ENCODE data around the gene WNT7B. TPM values are rescaled to one million over a fixed set of nuclear protein-coding genes. Genes with fewer than 3 reads are reported as not detected.
A peak's percentile ranks its signal among the peaks of the same experiment; 100 is the strongest.
"Not testable (repeated sequence)": the region's sequence is repeated elsewhere in the genome, so short reads cannot be mapped to it uniquely, and the experiment has no call there.

WNT7B gene
- total RNA-seq, 1 experiment from 2014 or later, result 66.9 TPM

DNA sequence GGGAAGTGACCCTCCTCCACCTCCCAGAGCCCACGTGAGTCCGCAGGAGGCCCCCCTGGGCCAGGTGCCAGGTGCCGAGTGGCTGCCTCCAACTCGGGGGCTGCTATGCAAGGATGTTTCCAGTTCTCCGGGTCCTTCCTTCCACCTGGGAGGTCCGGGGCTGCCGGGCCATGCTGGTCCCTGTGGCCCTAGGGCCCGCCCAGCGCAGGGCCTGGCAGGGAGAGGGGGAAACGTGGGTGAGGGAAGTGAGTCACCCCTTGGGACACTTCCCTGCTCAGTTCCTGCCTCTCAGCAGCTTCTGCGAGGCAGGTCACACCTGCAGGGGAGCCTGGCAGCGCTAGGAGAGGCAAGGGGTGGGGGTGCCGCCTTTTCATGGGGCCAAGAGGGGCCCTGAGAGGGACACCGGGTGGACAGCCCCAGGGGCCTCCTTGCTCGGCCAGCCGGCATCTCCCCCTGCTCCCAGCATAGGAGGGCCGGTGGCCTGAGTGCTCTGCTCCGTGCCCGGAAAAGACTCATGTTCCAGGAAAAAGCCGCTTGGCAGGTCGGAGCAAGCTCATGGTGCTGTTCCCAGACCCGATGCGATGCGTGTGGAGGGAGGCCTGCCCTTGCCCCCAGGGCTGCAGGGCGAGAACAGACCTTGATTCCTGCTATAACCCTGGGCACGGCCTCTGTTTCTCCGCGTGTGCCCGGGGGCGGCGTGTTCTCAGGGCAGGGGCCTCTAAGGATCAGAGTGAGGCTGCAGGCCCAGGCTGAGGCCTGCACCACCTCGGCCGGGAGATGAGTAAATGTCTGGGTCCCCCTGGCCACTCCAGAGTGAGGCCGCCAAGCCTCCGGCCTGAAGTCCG lies 30.3 kb upstream of the WNT7B start:
- BruUV-seq (replicated peaks), result TSS peak; percentile 66

DNA sequence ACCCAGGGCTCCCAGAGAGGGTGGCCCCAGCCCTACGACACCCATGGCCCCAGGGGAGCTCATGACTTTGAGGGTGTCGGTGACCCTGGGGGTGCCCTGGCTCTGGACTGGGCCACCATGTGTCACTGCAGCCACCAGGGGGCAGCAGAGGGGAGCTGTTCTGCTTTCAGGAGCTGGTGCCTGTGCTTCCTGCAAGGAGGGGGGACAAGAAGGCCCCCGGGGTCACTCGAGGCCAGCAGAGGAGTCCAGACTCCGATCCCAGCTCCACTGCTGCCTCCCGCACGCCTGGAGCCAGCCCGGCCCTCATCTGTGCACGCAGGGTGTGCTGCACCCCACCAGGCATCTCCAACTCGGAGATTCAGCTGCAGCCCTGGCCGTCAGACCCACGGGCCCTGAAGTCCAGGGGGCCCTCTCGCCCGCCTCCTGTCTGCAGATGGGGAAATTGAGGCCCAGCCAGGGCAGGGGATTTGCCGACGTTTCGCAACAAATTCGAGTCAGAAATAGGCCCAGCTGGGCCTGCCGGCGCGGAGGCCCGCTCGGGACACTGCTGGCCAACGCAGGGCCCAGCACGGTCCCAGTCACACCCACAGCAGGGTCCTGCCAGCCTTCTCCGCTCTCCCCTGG lies 29.5 kb upstream of the WNT7B start:
- ChIA-PET POLR2A (ENCODE audit: unreplicated experiment) (interaction anchor here (0.5 to 1.1 kb wide), 5 partner anchors 9 to 103 kb away, joined by 3 to 21 read pairs (median 3); no protein-coding TSS in a partner anchor), CTCF (interaction anchor here (0.6 to 2.5 kb wide), 13 partner anchors 9 to 429 kb away, joined by 3 to 32 read pairs (median 4); partner anchors contain the start of gene GTSE1)
- peak overlapping the region; percentile 73 for H3K27ac ChIP-seq
- intact Hi-C loops (cut with micrococcal nuclease; ENCODE audit: unreplicated experiment), result loop anchor here (1.0 to 2.0 kb wide), 3 partner anchors 30 to 110 kb away; no protein-coding TSS in a partner anchor
- no peaks in the 10 kb centered on the region for H3K9me2 ChIP-seq (ENCODE audit: insufficient read depth)
- 0 out of 2 replicates have a peak, but pooled peaks cover 4% of the 10 kb centered on the region for H3K9me3 ChIP-seq (ENCODE audit: insufficient read depth, low read depth)
- TF ChIP-seq, protein P1, sequence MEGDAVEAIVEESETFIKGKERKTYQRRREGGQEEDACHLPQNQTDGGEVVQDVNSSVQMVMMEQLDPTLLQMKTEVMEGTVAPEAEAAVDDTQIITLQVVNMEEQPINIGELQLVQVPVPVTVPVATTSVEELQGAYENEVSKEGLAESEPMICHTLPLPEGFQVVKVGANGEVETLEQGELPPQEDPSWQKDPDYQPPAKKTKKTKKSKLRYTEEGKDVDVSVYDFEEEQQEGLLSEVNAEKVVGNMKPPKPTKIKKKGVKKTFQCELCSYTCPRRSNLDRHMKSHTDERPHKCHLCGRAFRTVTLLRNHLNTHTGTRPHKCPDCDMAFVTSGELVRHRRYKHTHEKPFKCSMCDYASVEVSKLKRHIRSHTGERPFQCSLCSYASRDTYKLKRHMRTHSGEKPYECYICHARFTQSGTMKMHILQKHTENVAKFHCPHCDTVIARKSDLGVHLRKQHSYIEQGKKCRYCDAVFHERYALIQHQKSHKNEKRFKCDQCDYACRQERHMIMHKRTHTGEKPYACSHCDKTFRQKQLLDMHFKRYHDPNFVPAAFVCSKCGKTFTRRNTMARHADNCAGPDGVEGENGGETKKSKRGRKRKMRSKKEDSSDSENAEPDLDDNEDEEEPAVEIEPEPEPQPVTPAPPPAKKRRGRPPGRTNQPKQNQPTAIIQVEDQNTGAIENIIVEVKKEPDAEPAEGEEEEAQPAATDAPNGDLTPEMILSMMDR (conservative IDR thresholded peaks at IDR 0.05), result peak; percentile 98
- no peak for TF ChIP-seq EZH2 (IDR thresholded peaks at IDR 0.05; ENCODE audit: low read depth)
- H3K79me2 ChIP-seq (ENCODE audit: low read depth), result no peaks in the 10 kb centered on the region
- peak overlapping the region; percentile 61 for H3K4me3 ChIP-seq
- peak; percentile 77 to 90 for DNase-seq
- TSS peak; percentile 43 for BruUV-seq (replicated peaks)
- H3F3A ChIP-seq (ENCODE audit: insufficient read depth, low read depth), result peaks cover 28% of the 10 kb centered on the region; the same call in 1 of the 2 replicates
- no peaks in the 10 kb centered on the region for H3K36me3 ChIP-seq (ENCODE audit: low read depth)
- peak overlapping the region; percentile 80 for H2AFZ ChIP-seq
- no peaks in the 10 kb centered on the region for H3K27me3 ChIP-seq (ENCODE audit: insufficient read depth, low read depth)
- H3K4me1 ChIP-seq (replicated peaks; ENCODE audit: insufficient read depth), result peaks cover 26% of the 10 kb centered on the region
- peak overlapping the region; percentile 100 for H3K4me2 ChIP-seq
- H4K20me1 ChIP-seq (ENCODE audit: insufficient read depth), result no peaks in the 10 kb centered on the region

More for the DNA sequence above, 30.3 kb upstream of the WNT7B start:
- Histone ChIP-seq H3K36me3 (ENCODE audit: low read depth) (no peaks in the 10 kb centered on the region), H3K27me3 (ENCODE audit: insufficient read depth, low read depth) (no peaks in the 10 kb centered on the region), H3K4me2 (peak overlapping the region; percentile 100), H3K4me1 (replicated peaks; ENCODE audit: insufficient read depth) (peaks cover 26% of the 10 kb centered on the region), H3K27ac (peak overlapping the region; percentile 73), H4K20me1 (ENCODE audit: insufficient read depth) (no peaks in the 10 kb centered on the region), H2AFZ (peak overlapping the region; percentile 80), H3K9me3 (ENCODE audit: insufficient read depth, low read depth) (0 out of 2 replicates have a peak, but pooled peaks cover 4% of the 10 kb centered on the region), H3F3A (ENCODE audit: insufficient read depth, low read depth) (peaks cover 28% of the 10 kb centered on the region; the same call in 1 of the 2 replicates), H3K4me3 (peak overlapping the region; percentile 61), H3K9me2 (ENCODE audit: insufficient read depth) (no peaks in the 10 kb centered on the region), H3K79me2 (ENCODE audit: low read depth) (no peaks in the 10 kb centered on the region)
- TF ChIP-seq, protein P1 (conservative IDR thresholded peaks at IDR 0.05), result no peak
- no peak for TF ChIP-seq EZH2 (IDR thresholded peaks at IDR 0.05; ENCODE audit: low read depth)
- POLR2A ChIA-PET (ENCODE audit: unreplicated experiment), result interaction anchor here (0.7 to 1.1 kb wide), 3 partner anchors 10 to 64 kb away, joined by 3 to 14 read pairs (median 3); no protein-coding TSS in a partner anchor
- DNase-seq, result peak; percentile 86 to 89
- CTCF ChIA-PET, result interaction anchor here (0.6 to 2.5 kb wide), 14 partner anchors 8 to 429 kb away, joined by 3 to 32 read pairs (median 4); partner anchors contain the start of gene GTSE1
- intact Hi-C loops (cut with micrococcal nuclease; ENCODE audit: unreplicated experiment), result loop anchor here (2.0 kb wide), 2 partner anchors 30 to 64 kb away; no protein-coding TSS in a partner anchor

DNA sequence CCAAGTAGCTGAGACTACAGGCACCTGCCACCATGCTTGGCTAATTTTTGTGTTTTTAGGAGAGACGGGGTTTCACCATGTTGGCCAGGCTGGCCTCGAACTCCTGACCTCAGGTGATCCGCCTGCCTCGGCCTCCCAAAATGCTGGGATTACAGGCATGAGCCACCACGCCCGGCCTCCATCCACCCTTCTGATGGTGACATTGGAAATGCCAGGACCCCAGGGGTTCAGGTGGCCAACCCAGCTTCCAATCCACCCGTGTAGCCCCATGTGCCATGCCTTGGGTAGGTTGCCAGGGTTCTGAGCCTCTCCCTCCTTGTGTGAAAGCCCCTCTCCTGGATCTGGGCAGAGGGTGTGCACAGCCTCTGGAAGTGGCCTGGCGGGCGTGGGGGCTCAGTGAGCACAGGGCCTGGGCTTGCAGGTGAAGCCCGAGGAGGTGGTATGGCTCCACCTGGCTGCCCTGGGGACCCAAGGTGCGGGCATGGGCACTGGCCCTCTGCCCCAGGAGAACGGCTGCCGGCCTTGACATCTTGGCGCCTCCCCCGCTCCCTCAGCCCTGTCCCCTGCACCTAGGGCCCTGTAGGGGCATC lies 28.2 kb upstream of the WNT7B start:
- H3K9me2 ChIP-seq (ENCODE audit: insufficient read depth); H3K79me2 ChIP-seq (ENCODE audit: low read depth); H3K36me3 ChIP-seq (ENCODE audit: low read depth); DNase-seq; POLR2A ChIA-PET (ENCODE audit: unreplicated experiment); H3K4me3 ChIP-seq; H3K9me3 ChIP-seq (ENCODE audit: insufficient read depth, low read depth); H4K20me1 ChIP-seq (ENCODE audit: insufficient read depth); H2AFZ ChIP-seq; intact Hi-C loops (cut with micrococcal nuclease; ENCODE audit: unreplicated experiment); H3K27ac ChIP-seq; BruUV-seq (replicated peaks); H3K4me2 ChIP-seq; H3K27me3 ChIP-seq (ENCODE audit: insufficient read depth, low read depth): not testable (repeated sequence)
- Histone ChIP-seq H3K4me1 (replicated peaks; ENCODE audit: insufficient read depth) (peaks cover 26% of the 10 kb centered on the region), H3F3A (ENCODE audit: insufficient read depth, low read depth) (peaks cover 28% of the 10 kb centered on the region; the same call in 1 of the 2 replicates)
- CTCF ChIA-PET, result interaction anchor here (0.6 to 2.5 kb wide), 3 partner anchors 16 to 105 kb away, joined by 3 to 28 read pairs (median 7); no protein-coding TSS in a partner anchor

Data from PC-9 (cell line).